DOHH2 (cell line): ENCODE results near the gene NIT1.

Experiments used
- H3F3A ChIP-seq: fragments of 200-600 bp; sonication (generic), shearing (Covaris generic); 2 replicates; pipeline ENCODE4 v1.6.0; 2016; ENCODE audit warnings: antibody characterized with exemption, mild to moderate bottlenecking; ENCODE audit not compliant: control insufficient read depth, insufficient read depth
- H3K27ac ChIP-seq: fragments of 200-600 bp; sonication (generic); 2 replicates; pipeline ENCODE4 v1.5.1; 2014; ENCODE audit warnings: low read depth, mild to moderate bottlenecking, low read length, moderate library complexity
- H3K27me3 ChIP-seq: fragments of 200-600 bp; sonication (generic); 2 replicates; pipeline ENCODE4 v1.6.1; 2014; ENCODE audit warnings: mild to moderate bottlenecking, low read length, mixed read lengths; ENCODE audit not compliant: control insufficient read depth
- H3K36me3 ChIP-seq: fragments of 200-600 bp; sonication (generic); 2 replicates; pipeline ENCODE4 v1.6.1; 2014; ENCODE audit warnings: mild to moderate bottlenecking, low read length, moderate library complexity, mixed read lengths; ENCODE audit not compliant: control insufficient read depth
- H3K4me1 ChIP-seq: fragments of 200-600 bp; sonication (generic); 2 replicates; pipeline ENCODE4 v1.6.1; 2014; ENCODE audit warnings: mild to moderate bottlenecking, low read length, mixed read lengths; ENCODE audit not compliant: control insufficient read depth
- H3K4me2 ChIP-seq: fragments of 200-600 bp; sonication (generic); 2 replicates; pipeline ENCODE4 v1.6.0; 2014; ENCODE audit warnings: mild to moderate bottlenecking, low read length, moderate library complexity
- H3K4me3 ChIP-seq: fragments of 200-600 bp; sonication (generic); 2 replicates; pipeline ENCODE4 v1.5.1; 2014; ENCODE audit warnings: mild to moderate bottlenecking, low read length, mixed read lengths
- H3K79me2 ChIP-seq: fragments of 200-600 bp; sonication (generic); 2 replicates; pipeline ENCODE4 v1.6.1; 2014; ENCODE audit warnings: mild to moderate bottlenecking, low read length, mixed read lengths; ENCODE audit not compliant: control insufficient read depth
- H3K9me2 ChIP-seq: fragments of 200-600 bp; sonication (generic); replicated peaks from 2 replicates; pipeline ENCODE4 v1.6.1; 2014; ENCODE audit warnings: mild to moderate bottlenecking, low read length, mixed read lengths; ENCODE audit not compliant: control insufficient read depth
- H3K9me3 ChIP-seq: fragments of 200-600 bp; sonication (generic); 2 replicates; pipeline ENCODE4 v1.6.1; 2014; ENCODE audit warnings: antibody characterized with exemption, low read length, mixed read lengths; ENCODE audit not compliant: control insufficient read depth, insufficient read depth
- H4K20me1 ChIP-seq: fragments of 200-600 bp; sonication (generic); 2 replicates; pipeline ENCODE4 v1.6.0; 2014; ENCODE audit warnings: low read depth, mild to moderate bottlenecking, antibody characterized with exemption, low read length, moderate library complexity; ENCODE audit not compliant: control insufficient read depth, insufficient read depth
- EZH2phosphoT487 ChIP-seq: fragments of 200-600 bp; sonication (generic); IDR thresholded peaks from 2 replicates; pipeline ENCODE4 v1.6.1; 2017; ENCODE audit warnings: borderline replicate concordance, mild to moderate bottlenecking, antibody characterized with exemption, low read length, moderate library complexity, mixed read lengths
- TF ChIP-seq, protein P1 (sequence below): fragments of 200-600 bp; sonication (generic); IDR thresholded peaks from one replicate; pipeline ENCODE4 v1.5.1; 2014; ENCODE audit warnings: antibody characterized with exemption, mild to moderate bottlenecking, low read depth, low read length; ENCODE audit not compliant: poor library complexity, severe bottlenecking

NIT1 gene

DNA sequence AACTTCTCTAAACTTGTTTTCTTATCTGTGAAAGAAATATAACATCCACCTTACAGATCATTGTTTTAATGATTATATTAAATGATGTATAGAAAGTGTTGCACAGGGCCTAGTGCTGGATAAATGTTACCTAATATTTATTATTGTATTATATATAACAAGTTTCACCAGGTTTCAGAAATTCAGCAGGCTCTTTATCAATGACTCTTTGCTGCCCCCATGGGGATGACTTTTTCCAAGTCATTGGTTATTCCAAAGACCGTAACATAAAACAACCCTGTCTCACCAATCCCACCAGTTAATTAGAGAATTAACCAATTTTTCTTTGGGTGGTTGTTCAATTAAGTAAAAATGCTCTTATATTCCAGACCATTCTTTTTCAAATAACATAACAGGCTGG is 21.9 kb downstream of the NIT1 start:
- Histone ChIP-seq H3K79me2 (peaks cover 5% of the 10 kb centered on the region; the same call in 1 of the 2 replicates), H3K27me3 (no peaks in the 10 kb centered on the region)
- TF ChIP-seq, protein P1, sequence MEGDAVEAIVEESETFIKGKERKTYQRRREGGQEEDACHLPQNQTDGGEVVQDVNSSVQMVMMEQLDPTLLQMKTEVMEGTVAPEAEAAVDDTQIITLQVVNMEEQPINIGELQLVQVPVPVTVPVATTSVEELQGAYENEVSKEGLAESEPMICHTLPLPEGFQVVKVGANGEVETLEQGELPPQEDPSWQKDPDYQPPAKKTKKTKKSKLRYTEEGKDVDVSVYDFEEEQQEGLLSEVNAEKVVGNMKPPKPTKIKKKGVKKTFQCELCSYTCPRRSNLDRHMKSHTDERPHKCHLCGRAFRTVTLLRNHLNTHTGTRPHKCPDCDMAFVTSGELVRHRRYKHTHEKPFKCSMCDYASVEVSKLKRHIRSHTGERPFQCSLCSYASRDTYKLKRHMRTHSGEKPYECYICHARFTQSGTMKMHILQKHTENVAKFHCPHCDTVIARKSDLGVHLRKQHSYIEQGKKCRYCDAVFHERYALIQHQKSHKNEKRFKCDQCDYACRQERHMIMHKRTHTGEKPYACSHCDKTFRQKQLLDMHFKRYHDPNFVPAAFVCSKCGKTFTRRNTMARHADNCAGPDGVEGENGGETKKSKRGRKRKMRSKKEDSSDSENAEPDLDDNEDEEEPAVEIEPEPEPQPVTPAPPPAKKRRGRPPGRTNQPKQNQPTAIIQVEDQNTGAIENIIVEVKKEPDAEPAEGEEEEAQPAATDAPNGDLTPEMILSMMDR, result peak; percentile 46
- TF ChIP-seq EZH2phosphoT487, result no peak

DNA sequence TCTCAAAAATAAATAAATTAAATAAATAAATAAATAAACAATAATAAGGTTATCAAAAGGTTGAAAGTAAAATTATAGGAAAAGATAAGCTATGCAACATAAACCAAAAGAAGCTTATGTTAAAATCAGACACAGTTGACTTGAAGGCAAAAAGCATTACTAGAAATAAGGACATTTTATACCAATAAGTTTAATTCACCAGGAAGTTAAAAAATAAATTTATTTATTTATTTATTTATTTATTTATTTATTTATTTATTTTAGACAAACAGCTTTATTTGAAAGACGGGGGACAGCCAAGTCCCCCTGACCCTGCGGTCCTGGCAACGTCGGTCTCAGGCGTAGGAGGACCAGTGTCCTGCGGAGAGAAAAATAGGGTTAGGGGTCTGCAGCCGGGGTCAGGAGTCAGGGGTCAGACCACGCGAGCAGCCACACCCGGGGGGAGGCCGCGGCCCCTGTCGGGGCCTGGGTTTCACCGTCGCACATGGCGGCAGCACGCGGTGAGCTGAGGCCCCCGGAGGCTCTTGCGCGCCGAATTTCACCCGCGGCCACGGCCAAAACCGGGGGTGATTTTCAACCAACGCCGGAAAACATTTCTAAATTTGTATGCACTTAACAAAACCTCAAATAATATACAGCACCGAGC is 23.0 kb downstream of the NIT1 start:
- Histone ChIP-seq H3F3A (peaks cover 9% of the 10 kb centered on the region; the same call in 1 of the 2 replicates), H3K36me3 (no peaks in the 10 kb centered on the region), H3K4me3 (no peak overlapping the region), H3K27ac (no peak overlapping the region), H3K27me3 (no peaks in the 10 kb centered on the region), H4K20me1 (no peaks in the 10 kb centered on the region), H3K9me2 (no peaks in the 10 kb centered on the region), H3K4me2 (no peak overlapping the region), H3K9me3 (no peaks in the 10 kb centered on the region), H3K79me2 (no peaks in the 10 kb centered on the region), H3K4me1 (no peaks in the 10 kb centered on the region)
- no peak for TF ChIP-seq EZH2phosphoT487
- TF ChIP-seq, protein P1, result no peak

More for the DNA sequence above, 21.9 kb downstream of the NIT1 start:
- Histone ChIP-seq H3K4me3 (no peak overlapping the region), H3K36me3 (peaks cover 2% of the 10 kb centered on the region; the same call in 1 of the 2 replicates), H3K9me2 (no peaks in the 10 kb centered on the region), H3K4me2 (no peak overlapping the region), H4K20me1 (no peaks in the 10 kb centered on the region), H3F3A (peaks cover 9% of the 10 kb centered on the region; the same call in 1 of the 2 replicates), H3K9me3 (no peaks in the 10 kb centered on the region), H3K27ac (no peak overlapping the region), H3K4me1 (no peaks in the 10 kb centered on the region)

DNA sequence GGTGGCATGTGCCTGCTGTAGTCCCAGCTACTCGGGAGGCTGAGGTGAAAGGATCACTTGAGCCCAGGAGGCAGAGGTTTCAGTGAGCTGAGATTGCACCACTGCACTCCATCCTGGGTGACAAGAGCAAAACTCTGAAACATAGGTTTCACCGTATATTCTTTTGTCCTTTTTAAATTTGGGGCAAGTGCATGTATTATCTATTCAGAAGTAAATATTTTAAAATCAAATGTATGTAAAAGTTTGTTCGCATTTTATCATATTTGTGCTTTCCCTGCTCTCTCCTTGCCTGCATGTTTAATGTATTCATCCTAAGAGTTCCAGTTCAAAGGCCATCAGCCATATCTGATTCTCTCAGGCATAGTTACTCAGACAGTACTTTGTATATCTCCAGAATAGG is 27.9 kb downstream of the NIT1 start:
- H3K27ac ChIP-seq, result no peak overlapping the region
- no peaks in the 10 kb centered on the region for H4K20me1 ChIP-seq
- H3K9me3 ChIP-seq, result no peaks in the 10 kb centered on the region
- H3K4me3 ChIP-seq, result no peak overlapping the region
- no peaks in the 10 kb centered on the region for H3F3A ChIP-seq
- no peaks in the 10 kb centered on the region for H3K79me2 ChIP-seq
- no peaks in the 10 kb centered on the region for H3K27me3 ChIP-seq
- no peaks in the 10 kb centered on the region for H3K4me1 ChIP-seq
- TF ChIP-seq EZH2phosphoT487, result no peak
- TF ChIP-seq, protein P1, result no peak
- no peaks in the 10 kb centered on the region for H3K9me2 ChIP-seq
- no peak overlapping the region for H3K4me2 ChIP-seq
- H3K36me3 ChIP-seq, result no peaks in the 10 kb centered on the region
